Effector CD8-positive, alpha-beta T cell (primary cell): ENCODE results near the gene POFUT2.

Experiments
- DNase-seq: peaks from one replicate; lab custom pipeline; 2025; lab: John Stamatoyannopoulos, UW

POFUT2 gene

DNA sequence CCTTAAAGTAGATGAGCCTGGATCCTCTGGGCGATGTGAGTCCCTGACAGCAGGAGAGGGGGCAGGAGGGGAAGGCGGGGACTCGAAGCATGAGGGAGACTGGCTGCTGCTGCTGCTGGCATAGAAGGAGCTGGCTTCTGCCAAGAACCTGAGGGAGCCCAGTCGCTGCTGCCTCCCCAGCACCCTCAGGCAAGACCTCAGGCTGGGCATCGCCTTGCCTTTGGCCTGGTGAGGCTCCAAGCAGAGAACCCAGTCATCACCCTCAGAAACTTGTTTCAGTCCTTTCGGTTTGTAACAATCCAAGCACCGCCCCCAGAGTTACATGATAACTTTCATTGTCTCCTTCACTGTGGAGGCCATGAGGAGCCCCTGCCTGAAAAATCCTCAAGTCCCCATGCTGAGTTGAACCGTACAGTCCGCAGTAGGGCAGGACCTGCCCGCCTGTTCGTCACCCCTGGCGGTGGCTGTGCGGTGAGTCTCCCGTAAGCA, 38.8 kb downstream of the POFUT2 start:
- DNase-seq: no peak

DNA sequence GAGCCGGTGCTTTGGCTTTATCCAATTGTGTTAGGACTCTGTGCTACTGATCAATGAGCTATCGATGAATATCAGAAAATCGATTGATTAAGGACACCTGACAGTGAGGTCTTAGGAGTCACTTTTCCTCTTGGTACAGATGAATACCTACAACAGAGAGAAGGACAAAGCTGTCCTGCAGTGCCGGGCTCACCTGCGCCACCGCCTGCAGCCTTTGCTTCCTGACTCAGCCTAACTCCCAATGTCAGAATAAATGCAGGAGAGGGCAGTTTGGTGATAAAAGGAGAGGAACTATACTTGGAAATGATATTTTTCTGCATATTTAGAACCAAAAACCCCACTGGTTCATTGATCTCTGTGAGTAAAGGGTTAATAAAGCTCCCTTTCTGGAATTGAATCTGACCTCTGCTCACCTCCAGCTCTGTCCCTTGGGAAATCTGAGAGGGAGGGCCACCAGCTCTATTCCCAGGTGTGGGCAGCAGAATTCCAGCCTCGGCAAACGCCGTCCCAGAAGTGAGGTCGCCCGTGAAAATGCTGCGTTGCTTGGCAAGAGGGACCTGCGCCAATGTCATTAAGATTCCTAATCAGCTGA, 39.3 kb downstream of the POFUT2 start:
- no peak for DNase-seq

DNA sequence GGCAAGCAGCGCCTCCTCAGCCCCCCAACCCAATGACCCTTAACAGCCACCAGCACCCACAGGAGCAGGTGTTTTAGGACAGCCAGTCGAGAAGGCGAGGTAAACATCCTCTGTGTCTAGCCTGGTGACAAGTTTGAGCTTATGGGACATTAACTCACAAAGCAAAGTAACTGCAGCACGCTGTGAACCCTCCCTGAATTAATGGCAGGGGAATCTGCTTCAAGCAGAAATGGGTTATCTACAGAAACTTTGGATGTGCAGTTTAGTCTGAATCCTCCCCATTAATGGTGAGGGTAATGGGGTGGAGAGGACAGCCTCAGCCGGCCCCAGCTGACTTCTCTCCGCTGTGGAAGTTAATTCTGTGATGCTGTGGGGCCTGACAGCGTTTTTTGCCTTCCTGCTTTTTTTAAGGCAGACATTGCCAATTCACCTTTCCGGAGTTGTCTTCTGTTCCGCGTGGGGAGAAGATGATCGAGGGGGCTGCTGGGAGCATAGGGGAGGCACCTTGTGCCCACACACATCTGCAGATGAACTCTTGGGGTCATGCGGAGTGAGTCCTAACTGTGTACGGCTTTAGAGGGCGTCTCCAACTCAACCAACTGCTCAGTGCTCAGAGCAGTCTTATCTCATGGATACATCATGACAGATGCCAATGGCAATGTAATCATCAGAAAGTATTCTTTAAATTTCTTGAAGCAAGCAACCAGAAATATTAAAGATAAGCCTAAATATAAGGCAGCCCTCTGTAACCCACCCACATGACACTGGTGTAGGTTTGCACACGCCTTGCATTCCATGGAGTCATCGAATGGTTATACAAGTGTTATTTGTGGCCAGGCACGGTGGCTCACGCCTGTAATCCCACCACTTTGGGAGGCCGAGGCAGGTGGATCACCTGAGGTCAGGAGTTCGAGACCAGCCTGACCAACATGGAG, 41.0 kb downstream of the POFUT2 start:
- DNase-seq: no peak

DNA sequence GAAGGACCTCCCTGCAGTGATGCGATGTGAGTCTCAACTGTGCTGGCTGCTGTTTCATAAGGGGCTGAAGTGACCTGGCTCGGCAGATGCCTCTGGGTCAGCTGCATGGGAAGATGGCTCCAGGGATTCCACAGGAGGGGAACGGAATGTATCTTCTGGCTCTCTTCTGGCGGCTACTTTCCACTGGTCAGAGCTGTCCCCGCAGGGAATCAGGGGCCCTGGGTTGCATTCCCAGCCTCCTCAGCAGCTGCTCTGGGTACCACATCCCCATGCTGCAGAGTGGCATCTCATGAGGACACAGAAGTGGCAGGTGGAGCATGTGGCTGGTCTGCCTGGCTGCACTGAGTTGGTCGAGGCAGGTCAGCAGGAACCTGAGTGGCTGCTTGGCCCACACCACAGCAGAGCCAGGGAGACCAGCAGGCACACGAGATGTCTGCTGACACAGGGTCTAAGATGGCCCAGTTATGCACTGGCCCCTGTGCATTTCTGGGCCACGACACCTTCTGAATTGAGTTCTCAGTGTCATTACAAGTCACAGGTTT, 42.8 kb downstream of the POFUT2 start:
- no peak for DNase-seq

DNA sequence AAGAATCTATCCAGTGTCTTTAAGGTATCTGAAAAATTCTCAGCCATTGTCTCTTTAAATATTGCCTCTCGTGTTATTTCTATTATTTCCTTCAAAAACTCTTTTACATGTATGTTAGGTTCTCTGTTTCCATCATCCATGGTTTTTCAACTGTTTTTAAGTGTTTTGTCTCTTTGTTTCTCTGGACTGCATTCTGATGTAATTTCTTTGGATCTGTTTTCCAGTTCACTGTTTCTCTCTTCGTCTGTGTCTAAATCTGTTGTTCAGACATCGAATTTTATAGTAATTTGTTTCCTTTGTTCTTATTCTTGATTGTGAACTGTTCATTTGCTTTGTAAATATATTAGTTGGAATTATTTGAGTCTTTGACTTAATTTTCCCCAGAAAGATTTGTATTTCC, 44.1 kb downstream of the POFUT2 start:
- DNase-seq: no peak

DNA sequence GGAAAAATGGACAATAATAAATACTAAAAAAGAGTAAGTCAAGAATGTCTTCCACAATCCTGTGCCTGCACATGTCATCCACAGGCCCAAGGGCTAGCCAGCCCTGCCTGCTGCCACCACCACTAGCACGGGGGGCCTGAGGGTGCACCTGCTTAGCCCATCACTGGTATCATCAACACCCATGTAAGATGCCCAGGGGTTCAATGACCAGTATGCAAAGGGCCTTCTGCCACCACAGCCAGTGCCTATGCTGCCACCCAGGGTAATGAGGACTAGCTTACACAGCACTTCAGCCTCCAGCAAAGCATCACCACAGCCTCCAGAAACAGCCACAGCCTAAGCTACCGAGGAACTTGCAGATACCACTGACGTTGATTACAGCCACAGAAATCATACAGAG, 46.3 kb downstream of the POFUT2 start:
- DNase-seq: no peak

DNA sequence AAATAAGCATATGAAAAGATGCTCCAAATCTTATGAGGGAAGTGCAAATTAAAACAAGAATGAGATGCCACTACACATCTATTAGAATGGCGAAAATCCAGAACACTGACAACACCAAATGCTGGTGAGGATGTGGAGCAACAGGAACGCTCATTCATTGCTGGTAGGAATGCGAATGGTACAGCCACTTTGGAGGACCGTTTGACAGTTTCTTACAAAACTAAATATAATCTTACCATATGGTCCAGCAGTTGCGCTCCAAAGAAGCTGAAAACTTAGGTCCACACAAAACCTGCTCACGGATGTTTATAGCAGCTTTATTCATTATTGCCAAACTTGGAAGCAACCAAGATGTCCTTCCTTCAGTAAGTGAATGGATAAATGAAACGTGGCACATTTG, 50.3 kb downstream of the POFUT2 start:
- DNase-seq: no peak

DNA sequence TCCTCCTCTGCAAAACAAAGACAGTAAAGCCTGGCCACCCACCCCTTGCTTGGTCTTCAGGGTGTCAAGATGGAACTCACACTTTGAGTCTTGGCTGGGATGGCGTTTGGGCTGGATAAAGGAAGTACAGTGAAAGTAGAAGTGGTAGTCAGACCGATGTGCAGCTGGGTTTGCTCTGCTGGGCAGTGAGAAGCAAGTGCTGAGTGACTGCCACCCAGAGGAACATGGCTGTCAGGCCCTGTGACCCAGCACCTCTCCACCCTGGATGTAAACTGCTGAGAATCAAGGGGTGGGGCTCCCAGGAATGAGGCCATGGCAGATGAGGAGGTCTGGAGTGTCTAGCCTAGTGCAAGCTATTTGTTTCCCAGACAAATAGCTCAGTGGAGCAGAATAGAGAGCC, 51.2 kb downstream of the POFUT2 start:
- no peak for DNase-seq

DNA sequence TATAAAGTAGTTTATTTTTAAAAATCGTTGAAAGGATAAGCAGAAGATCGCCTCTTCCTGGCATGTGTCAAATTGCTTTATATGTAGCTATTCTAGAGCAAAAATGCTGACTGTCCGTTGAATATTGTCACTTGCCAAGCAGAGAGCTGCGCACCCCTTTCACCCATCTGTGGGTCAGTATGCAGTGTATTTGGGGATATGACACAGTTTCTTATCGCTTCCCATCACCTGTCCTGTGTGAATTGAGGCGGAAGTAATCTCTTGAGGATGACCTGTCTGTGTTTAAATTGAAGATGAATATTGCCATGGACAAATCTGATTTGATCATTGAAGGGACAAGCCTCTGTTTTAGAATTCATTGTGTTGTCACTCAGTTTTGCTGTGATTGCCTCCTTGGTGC, 52.2 kb downstream of the POFUT2 start:
- DNase-seq: no peak

DNA sequence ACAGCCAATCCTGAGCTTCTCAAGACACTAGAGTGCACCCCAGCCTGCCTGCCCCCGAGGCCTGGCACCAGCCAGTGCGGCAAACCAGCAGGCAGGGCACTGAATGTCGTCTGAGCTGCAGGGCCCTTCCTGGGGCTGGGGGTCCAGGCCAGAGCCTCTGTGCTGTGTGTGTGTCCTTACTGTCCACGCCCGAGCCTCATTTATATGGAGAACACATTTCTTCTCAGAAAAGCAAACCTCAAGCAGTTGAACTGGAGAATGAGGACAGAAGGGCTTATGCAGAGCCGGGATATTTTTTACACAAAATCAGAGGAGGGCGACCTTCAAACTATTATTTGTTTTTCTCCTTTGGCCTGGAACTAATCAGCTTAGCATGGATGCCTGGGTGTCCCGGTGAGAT, 52.7 kb downstream of the POFUT2 start:
- no peak for DNase-seq

DNA sequence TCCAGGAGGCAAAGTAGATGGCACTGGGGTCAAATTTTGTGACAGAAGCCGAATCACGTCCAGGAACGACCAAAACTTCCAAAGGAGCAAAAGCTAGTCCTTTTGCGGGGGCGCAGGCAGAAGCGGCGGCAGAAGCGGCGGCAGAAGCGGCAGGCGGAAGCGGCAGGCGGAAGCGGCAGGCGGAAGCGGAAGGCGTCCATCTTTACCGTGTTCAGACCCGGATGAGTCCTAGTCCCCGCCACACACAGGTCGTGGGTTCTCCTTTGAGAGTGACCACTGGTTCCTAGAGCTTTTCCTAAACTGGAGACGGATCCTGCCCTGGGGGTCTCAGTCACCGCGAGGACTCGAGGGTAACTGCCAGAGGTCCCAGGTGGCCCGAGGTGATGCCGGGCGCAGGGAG, 53.6 kb downstream of the POFUT2 start:
- no peak for DNase-seq

DNA sequence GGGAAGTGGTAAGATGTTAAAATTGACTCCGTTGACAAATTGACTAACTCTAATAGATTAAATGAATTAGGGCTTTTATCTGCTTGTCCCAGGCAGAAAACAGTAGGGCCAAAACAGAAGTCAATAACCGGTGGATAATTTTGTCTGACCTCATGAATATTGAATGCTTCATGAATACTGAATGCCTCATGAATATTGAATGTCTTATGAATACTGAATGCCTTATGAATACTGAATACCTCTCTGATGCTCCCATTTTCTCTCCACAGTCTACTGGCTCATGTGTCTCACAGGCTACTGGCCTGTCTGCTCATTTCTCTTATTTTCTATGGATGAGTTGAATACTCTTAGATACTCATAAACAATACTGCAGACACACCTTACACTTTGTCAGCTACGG, 56.0 kb downstream of the POFUT2 start:
- no peak for DNase-seq

DNA sequence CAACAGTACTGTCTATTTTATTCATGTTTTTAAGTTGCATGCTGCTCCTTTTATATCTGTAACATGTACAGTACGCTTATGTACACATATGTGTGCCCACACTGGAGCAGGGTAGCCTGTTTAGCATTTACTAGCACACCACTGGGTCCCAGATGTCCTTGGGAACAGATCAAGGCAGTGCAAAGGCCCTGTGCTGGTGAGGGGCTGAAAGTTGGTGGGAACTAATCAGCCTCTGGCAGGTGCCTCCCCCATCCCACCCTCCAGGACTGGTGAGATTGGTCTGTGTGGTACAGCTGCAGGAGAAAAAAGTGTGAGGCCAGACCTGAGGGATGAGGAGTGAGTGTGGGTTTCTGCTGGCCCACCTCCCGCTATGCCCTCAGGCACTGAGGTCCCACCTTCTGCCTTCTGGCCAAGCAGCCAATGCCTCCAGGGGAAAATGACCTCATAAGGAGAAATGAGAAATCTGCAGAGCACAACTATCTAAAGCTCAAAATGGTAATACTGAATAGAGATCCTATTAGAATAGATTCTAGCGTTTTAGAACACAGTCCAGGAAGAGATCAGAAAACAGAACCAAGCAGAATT, 58.9 kb downstream of the POFUT2 start:
- DNase-seq: no peak

DNA sequence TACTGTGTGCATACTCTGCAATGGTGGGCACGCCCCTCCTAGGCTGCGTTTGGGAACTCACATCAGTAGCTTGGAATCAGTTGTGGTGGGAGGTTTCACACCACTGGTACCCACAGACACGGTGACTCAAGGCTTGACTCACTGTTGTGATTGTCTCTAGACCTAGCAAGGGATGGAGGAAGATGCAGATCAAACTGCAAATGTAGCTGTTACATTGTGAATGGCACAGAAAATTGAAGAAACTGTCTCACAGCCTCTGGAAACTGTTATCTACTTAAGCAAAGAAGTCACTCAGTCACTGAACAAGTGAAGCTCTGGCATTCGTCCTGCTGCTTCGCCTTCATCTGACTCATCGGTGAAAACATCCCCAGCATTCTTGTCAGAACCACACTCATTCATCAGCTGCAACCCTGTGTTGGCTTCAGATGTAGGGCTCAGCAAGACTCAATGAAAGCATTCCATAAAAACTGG, 59.5 kb downstream of the POFUT2 start:
- DNase-seq: no peak

DNA sequence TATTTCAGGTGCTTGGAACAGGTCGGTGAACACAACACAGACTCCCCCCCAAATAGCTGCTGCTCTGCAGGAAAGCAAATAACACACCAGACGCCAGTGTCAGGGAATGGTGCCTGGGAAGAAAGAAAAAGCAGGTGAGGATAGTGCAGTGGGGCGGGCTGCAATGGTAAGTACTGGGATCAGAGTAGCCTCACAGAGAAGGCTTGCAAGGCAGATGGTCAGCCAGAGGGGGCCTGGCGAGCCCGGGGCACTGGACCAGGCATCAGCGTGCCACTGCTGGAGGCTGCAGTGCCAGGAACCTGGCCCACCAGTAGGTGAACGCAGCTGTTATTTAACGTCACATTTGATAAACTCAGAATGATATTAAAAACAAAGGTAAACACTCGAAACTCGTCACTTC, 60.0 kb downstream of the POFUT2 start:
- no peak for DNase-seq

DNA sequence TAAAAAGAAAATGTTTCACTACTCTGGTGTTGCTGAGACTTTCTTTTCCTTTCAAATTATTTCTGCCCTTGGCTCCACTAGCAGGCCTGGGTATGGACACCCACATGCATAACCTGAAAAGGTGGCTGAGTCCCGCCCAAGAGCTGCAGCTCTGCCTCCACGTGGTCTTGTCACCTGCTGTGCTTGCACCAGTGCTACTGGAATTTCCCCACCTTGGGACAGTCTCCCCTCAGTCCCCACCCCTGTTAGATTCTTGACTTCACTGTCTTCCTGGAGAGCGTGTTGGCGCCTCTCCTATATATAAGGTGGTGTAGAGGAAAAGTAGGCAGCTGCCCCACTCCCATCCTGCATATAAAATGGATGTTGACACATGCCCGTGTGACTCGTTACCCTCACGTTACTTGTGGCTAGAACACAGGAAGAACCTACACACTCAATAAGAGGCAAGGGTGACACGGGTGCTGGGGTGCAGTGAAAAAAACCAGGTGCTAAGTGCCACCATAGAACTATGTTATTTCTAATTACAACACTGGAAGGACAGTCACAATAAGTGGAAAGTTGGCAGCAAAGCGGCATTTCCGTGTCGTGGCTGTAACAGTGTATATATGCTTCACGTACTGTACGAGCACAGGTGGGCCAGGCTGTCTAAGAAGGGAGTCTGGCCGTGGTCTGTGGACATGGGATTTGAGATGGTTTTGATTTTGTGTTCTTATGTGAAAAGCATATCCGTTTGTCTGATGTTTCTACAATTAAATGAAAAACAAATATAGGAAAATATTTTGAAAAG, 61.0 kb downstream of the POFUT2 start:
- no peak for DNase-seq

DNA sequence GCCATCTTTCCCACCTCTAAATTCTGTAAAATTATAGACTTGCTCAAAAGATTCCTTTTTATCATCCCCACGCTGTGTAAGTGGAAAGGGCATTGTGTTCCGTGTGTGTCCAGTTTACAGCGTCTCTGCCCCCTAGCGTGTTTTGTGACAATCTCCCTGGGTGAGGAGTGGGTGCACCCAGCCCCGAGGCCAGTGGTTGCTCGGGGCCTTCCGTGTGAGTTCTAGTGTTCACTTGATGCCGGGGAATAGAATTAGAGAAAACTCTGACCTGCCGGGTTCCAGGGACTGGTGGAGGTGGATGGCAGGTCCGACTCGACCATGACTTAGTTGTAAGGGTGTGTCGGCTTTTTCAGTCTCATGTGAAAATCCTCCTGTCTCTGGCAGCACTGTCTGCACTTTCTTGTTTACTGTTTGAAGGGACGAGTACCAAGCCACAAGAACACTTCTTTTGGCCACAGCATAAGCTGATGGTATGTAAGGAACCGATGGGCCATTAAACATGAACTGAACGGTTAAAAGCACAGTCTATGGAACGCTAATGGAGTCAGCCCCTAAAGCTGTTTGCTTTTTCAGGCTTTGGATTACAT, 61.9 kb downstream of the POFUT2 start:
- no peak for DNase-seq

DNA sequence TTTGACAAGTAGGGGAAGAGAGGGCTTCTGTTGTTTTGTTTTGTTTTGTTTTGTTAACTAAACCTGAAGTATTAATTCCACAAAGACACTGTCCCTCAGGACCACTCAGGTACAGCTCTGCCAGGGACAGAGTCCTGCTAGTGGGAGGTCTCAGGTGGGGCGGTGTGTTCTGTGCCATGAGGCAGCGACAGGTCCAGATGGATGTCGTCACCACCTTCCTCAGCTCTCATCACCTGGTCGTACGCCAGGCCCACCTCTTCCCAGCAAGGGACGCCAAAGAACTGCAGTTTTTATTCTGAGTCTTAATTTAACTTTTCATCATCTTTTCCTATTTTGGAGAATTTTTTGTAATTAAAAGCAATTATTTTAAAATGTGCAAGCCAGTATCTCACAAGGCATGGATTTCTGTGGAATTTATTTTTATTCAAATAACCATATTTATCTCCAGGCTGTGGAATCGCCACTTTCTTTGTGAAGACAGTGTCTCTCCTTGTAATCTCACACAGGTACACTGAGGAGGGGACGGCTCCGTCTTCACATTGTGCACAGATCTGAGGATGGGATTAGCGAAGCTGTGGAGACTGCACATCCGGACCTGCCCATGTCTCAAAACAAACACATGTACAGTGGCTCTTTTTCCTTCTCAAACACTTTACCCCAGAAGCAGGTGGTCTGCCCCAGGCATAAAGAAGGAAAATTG, 62.5 kb downstream of the POFUT2 start:
- no peak for DNase-seq

DNA sequence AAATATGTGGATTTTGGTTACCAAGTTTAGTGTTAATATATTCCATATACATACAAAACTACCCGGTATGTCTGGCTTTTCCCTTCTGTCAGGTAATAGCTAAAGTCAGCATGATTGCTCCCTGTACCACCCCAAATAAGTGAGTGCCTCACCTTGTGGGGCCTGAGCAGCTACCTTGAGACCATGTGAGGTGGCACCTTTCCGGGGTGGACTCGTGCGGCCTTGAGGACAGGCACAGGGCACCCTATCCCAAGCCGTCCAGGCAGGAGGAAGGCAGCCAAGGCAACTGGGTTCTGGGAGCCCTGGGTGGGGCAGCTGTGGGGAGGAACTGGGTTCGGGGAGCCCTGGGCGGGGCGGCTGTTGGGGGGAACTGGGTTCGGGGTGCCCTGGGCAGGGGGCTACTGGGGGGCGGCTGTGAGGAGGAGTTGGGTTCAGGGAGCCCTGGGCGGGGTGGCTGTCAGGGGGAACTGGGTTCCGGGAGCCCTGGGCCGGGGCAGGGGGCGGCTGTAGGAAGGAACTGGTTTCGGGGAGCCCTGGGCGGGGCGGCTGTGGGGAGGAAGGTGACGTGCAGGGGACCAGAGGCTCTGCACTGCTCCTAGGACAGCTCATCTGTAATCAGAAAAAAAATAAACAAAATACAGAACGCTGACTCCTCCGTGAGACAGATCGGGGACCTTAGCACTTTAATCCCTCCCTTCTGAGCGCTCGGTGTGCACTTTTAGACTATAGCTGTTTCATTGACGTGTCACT, 63.3 kb downstream of the POFUT2 start:
- no peak for DNase-seq
